H9 (cell line): ENCODE data around the gene NEAT1. TPM values are rescaled to one million over a fixed set of nuclear protein-coding genes. Genes with fewer than 3 reads are reported as not detected.

ENCODE experiments used
- DNase-seq: peaks from one replicate; pipeline ENCODE4 v3.0.0-alpha.2; 2017
- H2AFZ ChIP-seq: one replicate; pipeline ENCODE4 v1.6.1; 2013; ENCODE audit warnings: mild to moderate bottlenecking, low read length, control low read depth, moderate library complexity
- H2AK5ac ChIP-seq: 2 replicates; pipeline ENCODE4 v1.6.1; 2013; ENCODE audit warnings: low read length, control low read depth, mixed read lengths; ENCODE audit not compliant: insufficient read length
- H2BK120ac ChIP-seq: one replicate; pipeline ENCODE4 v1.6.1; 2013; ENCODE audit warnings: low read depth, mild to moderate bottlenecking, low read length, control low read depth, inconsistent platforms; ENCODE audit not compliant: poor library complexity, severe bottlenecking
- H2BK12ac ChIP-seq: 2 replicates; pipeline ENCODE4 v1.6.1; 2013; ENCODE audit warnings: low read length, control low read depth, mixed read lengths, low read depth; ENCODE audit not compliant: insufficient read length
- H2BK15ac ChIP-seq: 2 replicates; pipeline ENCODE4 v1.6.1; 2013; ENCODE audit warnings: low read depth, low read length, control low read depth
- H2BK20ac ChIP-seq: one replicate; pipeline ENCODE4 v1.6.1; 2013; ENCODE audit warnings: low read depth, mild to moderate bottlenecking, low read length, control low read depth, inconsistent platforms; ENCODE audit not compliant: poor library complexity, severe bottlenecking
- H2BK5ac ChIP-seq: 2 replicates; pipeline ENCODE4 v1.6.1; 2013; ENCODE audit warnings: low read length, control low read depth, mixed read lengths; ENCODE audit not compliant: insufficient read length
- H3K14ac ChIP-seq: 2 replicates; pipeline ENCODE4 v1.6.1; 2013; ENCODE audit warnings: low read length, control low read depth; ENCODE audit not compliant: insufficient read depth
- H3K18ac ChIP-seq: 2 replicates; pipeline ENCODE4 v1.6.1; 2013; ENCODE audit warnings: low read depth, mild to moderate bottlenecking, mixed read lengths, low read length, control low read depth; ENCODE audit not compliant: insufficient read length
- H3K23ac ChIP-seq: 2 replicates; pipeline ENCODE4 v1.6.1; 2013; ENCODE audit warnings: low read length, control low read depth, mixed read lengths, low read depth; ENCODE audit not compliant: insufficient read length
- H3K23me2 ChIP-seq: 2 replicates; pipeline ENCODE4 v1.6.1; 2013; ENCODE audit warnings: low read depth, mild to moderate bottlenecking, mixed read lengths, low read length, control low read depth; ENCODE audit not compliant: insufficient read length, poor library complexity, severe bottlenecking
- H3K27ac ChIP-seq: 2 replicates; pipeline ENCODE4 v1.5.1; 2013; ENCODE audit warnings: low read length, control low read depth, mixed read lengths, low read depth; ENCODE audit not compliant: insufficient read length
- H3K27me3 ChIP-seq: 2 replicates; pipeline ENCODE4 v1.6.1; 2013; ENCODE audit warnings: low read length, control low read depth, inconsistent platforms; ENCODE audit not compliant: insufficient read depth
- H3K4ac ChIP-seq: 2 replicates; pipeline ENCODE4 v1.6.1; 2013; ENCODE audit warnings: low read depth, mild to moderate bottlenecking, control low read depth, inconsistent platforms, low read length, moderate library complexity
- H3K4me1 ChIP-seq: 2 replicates; pipeline ENCODE4 v1.6.1; 2013; ENCODE audit warnings: low read length, control low read depth, inconsistent platforms; ENCODE audit not compliant: insufficient read depth
- H3K4me2 ChIP-seq: 2 replicates; pipeline ENCODE4 v1.6.1; 2013; ENCODE audit warnings: low read length, control low read depth, mixed read lengths; ENCODE audit not compliant: insufficient read length, insufficient read depth
- H3K56ac ChIP-seq: 2 replicates; pipeline ENCODE4 v1.6.1; 2013; ENCODE audit warnings: low read depth, mild to moderate bottlenecking, mixed read lengths, low read length, control low read depth; ENCODE audit not compliant: insufficient read length
- H3K79me1 ChIP-seq: 2 replicates; pipeline ENCODE4 v1.6.1; 2013; ENCODE audit warnings: low read depth, mild to moderate bottlenecking, moderate library complexity, low read length, control low read depth, inconsistent platforms; ENCODE audit not compliant: insufficient read depth, poor library complexity, severe bottlenecking
- H3K79me2 ChIP-seq: 2 replicates; pipeline ENCODE4 v1.6.1; 2013; ENCODE audit warnings: low read length, control low read depth, inconsistent platforms; ENCODE audit not compliant: insufficient read depth
- H3K9ac ChIP-seq: 2 replicates; pipeline ENCODE4 v1.6.1; 2013; ENCODE audit warnings: low read length, control low read depth, mixed read lengths; ENCODE audit not compliant: insufficient read length; ENCODE audit errors: extremely low read depth
- H3K9me3 ChIP-seq: one replicate; pipeline ENCODE4 v1.6.1; 2013; ENCODE audit warnings: low read depth, low read length, inconsistent platforms; ENCODE audit not compliant: control insufficient read depth
- H3T11ph ChIP-seq: one replicate; pipeline ENCODE4 v1.6.1; 2013; ENCODE audit warnings: mild to moderate bottlenecking, low read length, control low read depth, inconsistent platforms
- H4K20me1 ChIP-seq: one replicate; pipeline ENCODE4 v1.6.1; 2013; ENCODE audit not compliant: control insufficient read depth, insufficient read length, insufficient read depth
- H4K5ac ChIP-seq: 2 replicates; pipeline ENCODE4 v1.6.1; 2013; ENCODE audit warnings: low read depth, mild to moderate bottlenecking, mixed read lengths, low read length, control low read depth; ENCODE audit not compliant: insufficient read length
- H4K8ac ChIP-seq: replicated peaks from 2 replicates; pipeline ENCODE4 v1.6.1; 2013; ENCODE audit warnings: low read length, control low read depth, mixed read lengths, low read depth; ENCODE audit not compliant: insufficient read length
- H4K91ac ChIP-seq: 2 replicates; pipeline ENCODE4 v1.6.1; 2013; ENCODE audit warnings: low read depth, mild to moderate bottlenecking, moderate library complexity, mixed read lengths, low read length, control low read depth; ENCODE audit not compliant: insufficient read length
- H3K27ac Mint-ChIP-seq, 3 experiments: 2 replicates in 2 of 3; 3 replicates in 1 of 3; pipeline ENCODE4 v1.8.0; 2020 to 2021; ENCODE audit warnings: mixed read lengths in 3 of 3, mild to moderate bottlenecking in 1 of 3, moderate library complexity in 1 of 3
- H3K27me3 Mint-ChIP-seq: 2 replicates; pipeline ENCODE4 v1.8.0; 2021; ENCODE audit warnings: low read depth, mild to moderate bottlenecking, moderate library complexity, mixed read lengths
- H3K36me3 Mint-ChIP-seq, 3 experiments: 2 replicates in 2 of 3; 3 replicates in 1 of 3; pipeline ENCODE4 v1.8.0; 2020 to 2021; ENCODE audit warnings: low read depth in 3 of 3, mixed read lengths in 3 of 3; ENCODE audit not compliant: insufficient read depth in 1 of 3
- H3K4me1 Mint-ChIP-seq, 2 experiments: 2 replicates each; pipeline ENCODE4 v1.8.0; 2020; ENCODE audit warnings: mixed read lengths in 2 of 2
- H3K4me3 Mint-ChIP-seq, 2 experiments: 2 replicates in 1 of 2; 3 replicates in 1 of 2; pipeline ENCODE4 v1.8.0; 2020 to 2021; ENCODE audit warnings: mild to moderate bottlenecking in 2 of 2, mixed read lengths in 2 of 2, moderate library complexity in 1 of 2
- H3K9me3 Mint-ChIP-seq, 2 experiments: 2 replicates in 1 of 2; 3 replicates in 1 of 2; pipeline ENCODE4 v1.8.0; 2020; ENCODE audit warnings: mild to moderate bottlenecking in 2 of 2, mixed read lengths in 2 of 2, moderate library complexity in 1 of 2
- CTCF ChIP-seq: fragments of 200-600 bp; sonication (generic); conservative IDR thresholded peaks from 3 replicates; pipeline ENCODE4 v1.8.0; 2021; ENCODE audit warnings: antibody characterized with exemption, mild to moderate bottlenecking
- WGBS: extraction: QIAGEN DNeasy Blood & Tissue Kit; methylation state at CpG from one replicate; pipeline ENCODE4 v1.1.7; 2013; ENCODE audit warnings: missing lambda C conversion rate, low lambda C conversion rate, mixed read lengths; ENCODE audit not compliant: insufficient read length; ENCODE audit errors: extremely low coverage; 5-methylcytosine and 5-hydroxymethylcytosine counted together
- total RNA-seq: library from RNA; stranded (reverse); gene quantifications from 2 replicates; pipeline ENCODE4 v1.2.1, GENCODE V29; 2021

Gene NEAT1
- total RNA-seq, 1 experiment from 2014 or later: 12.7 TPM

GRCh38 chr11:65425105-65425970 is 2.7 kb downstream of the NEAT1 start:
- peaks cover 80 to 85% of the 10 kb centered on the region in 2 experiments for H3K4me1 Mint-ChIP-seq

More at GRCh38 chr11:65425105-65425970, 2.7 kb downstream of the NEAT1 start:
- no peak overlapping the region for H3T11ph ChIP-seq
- no peak overlapping the region for H2BK12ac ChIP-seq
- H3K27ac ChIP-seq: no peak overlapping the region
- peaks cover 27% of the 10 kb centered on the region for H3K4me1 ChIP-seq
- H3K9ac ChIP-seq: no peak overlapping the region
- no peak overlapping the region for H2AK5ac ChIP-seq
- no peak overlapping the region for H2BK5ac ChIP-seq
- H3K36me3 Mint-ChIP-seq: no peaks in the 10 kb centered on the region
- TF ChIP-seq CTCF: peak; percentile 26; the same call in 2 of the 3 replicates
- no peak overlapping the region for H2BK20ac ChIP-seq
- no peak overlapping the region for H4K5ac ChIP-seq
- no peak overlapping the region for H2AFZ ChIP-seq
- no peak overlapping the region for H3K23ac ChIP-seq
- H2BK15ac ChIP-seq: no peak overlapping the region
- H3K9me3 Mint-ChIP-seq: no peaks in the 10 kb centered on the region
- no peak overlapping the region for H3K27ac Mint-ChIP-seq
- no peak overlapping the region for H4K91ac ChIP-seq
- no peak overlapping the region for H4K8ac ChIP-seq
- DNase-seq: peak; percentile 41
- no peak overlapping the region for H3K4ac ChIP-seq
- WGBS: no CpG with 5 or more reads among the region's 9 CpGs
- H3K4me2 ChIP-seq: peak overlapping the region; percentile 67
- H2BK120ac ChIP-seq: no peak overlapping the region
- H3K56ac ChIP-seq: no peak overlapping the region
- H3K27me3 Mint-ChIP-seq: peaks cover 2% of the 10 kb centered on the region; the same call in 1 of the 2 replicates
- H3K79me1 ChIP-seq: no peaks in the 10 kb centered on the region
- H3K4me3 Mint-ChIP-seq: peak overlapping the region; percentile 39 to 45; a peak in 3 of 5 replicates
- H3K18ac ChIP-seq: no peak overlapping the region
- H3K27me3 ChIP-seq: no peaks in the 10 kb centered on the region
- H3K14ac ChIP-seq: no peak overlapping the region
- H3K79me2 ChIP-seq: peaks cover 2% of the 10 kb centered on the region; the same call in 1 of the 2 replicates
- H3K23me2 ChIP-seq: peaks cover 13% of the 10 kb centered on the region
- H3K9me3 ChIP-seq: no peaks in the 10 kb centered on the region
- peaks cover 2% of the 10 kb centered on the region for H4K20me1 ChIP-seq
